Choroid plexus epithelial cell (primary cell): ENCODE measurements around the gene WIPI1.
"Not testable (repeated sequence)": the region's sequence is repeated elsewhere in the genome, so short reads cannot be mapped to it uniquely, and the experiment has no call there.

Experiments used
- DNase-seq: peaks from one replicate; pipeline ENCODE4 v3.0.0-alpha.2; 2010; ENCODE audit warnings: low read depth
- H3K4me3 ChIP-seq: 2 replicates; pipeline ENCODE4 v1.5.1; 2011; ENCODE audit warnings: low read depth, mild to moderate bottlenecking, control low read depth, low read length, moderate library complexity
- CTCF ChIP-seq: conservative IDR thresholded peaks from 2 replicates; pipeline ENCODE4 v1.5.1; 2011; ENCODE audit warnings: low read depth, mild to moderate bottlenecking, control low read depth, inconsistent platforms, low read length, moderate library complexity

Gene WIPI1

GRCh38 chr17:68495081-68495480, 37.8 kb upstream of the WIPI1 start:
- no peak overlapping the region for H3K4me3 ChIP-seq
- TF ChIP-seq CTCF, result no peak
- no peak for DNase-seq

- not testable (repeated sequence) for H3K4me3 ChIP-seq, DNase-seq
Observed at GRCh38 chr17:68492394-68493054, 35.2 kb upstream of the WIPI1 start.

- TF ChIP-seq CTCF, result no peak
- DNase-seq, result no peak
- no peak overlapping the region for H3K4me3 ChIP-seq
Observed at GRCh38 chr17:68491381-68492231, 34.3 kb upstream of the WIPI1 start.

GRCh38 chr17:68489919-68490318, 32.6 kb upstream of the WIPI1 start:
- DNase-seq, result no peak
- no peak for TF ChIP-seq CTCF

GRCh38 chr17:68484458-68484857, 27.2 kb upstream of the WIPI1 start:
- no peak for TF ChIP-seq CTCF

More at GRCh38 chr17:68489919-68490318, 32.6 kb upstream of the WIPI1 start:
- no peak overlapping the region for H3K4me3 ChIP-seq

GRCh38 chr17:68482576-68483041, 25.3 kb upstream of the WIPI1 start:
- H3K4me3 ChIP-seq, result no peak overlapping the region
- DNase-seq, result no peak
- TF ChIP-seq CTCF, result no peak

More at GRCh38 chr17:68484458-68484857, 27.2 kb upstream of the WIPI1 start:
- DNase-seq, result no peak
- no peak overlapping the region for H3K4me3 ChIP-seq

GRCh38 chr17:68480885-68481284, 23.6 kb upstream of the WIPI1 start:
- no peak for DNase-seq
- no peak for TF ChIP-seq CTCF
- no peak overlapping the region for H3K4me3 ChIP-seq
